ENCODE measurements around the gene MPEG1. TPM values are rescaled to one million over a fixed set of nuclear protein-coding genes. Genes with fewer than 3 reads are reported as not detected.

The MPEG1 gene
- total RNA-seq, 1 donor from 2014 or later, result not detected

- Mint-ChIP-seq H3K27me3 (ENCODE audit: low read depth) (no peaks in the 10 kb centered on the region), H3K4me1 (peaks cover 2% of the 10 kb centered on the region), H3K27ac (no peak overlapping the region), H3K4me3 (no peak overlapping the region), H3K36me3 (peaks cover 50% of the 10 kb centered on the region), H3K9me3 (no peaks in the 10 kb centered on the region)
- no peak for DNase-seq (ENCODE audit: low spot score in 2 of 2, unreplicated experiment in 2 of 2)
- no peak for TF ChIP-seq CTCF (IDR thresholded peaks at IDR 0.05; ENCODE audit: unreplicated experiment)
These were observed 12.9 kb downstream of the MPEG1 start for GRCh38 chr11:59199546-59200422.

DNA sequence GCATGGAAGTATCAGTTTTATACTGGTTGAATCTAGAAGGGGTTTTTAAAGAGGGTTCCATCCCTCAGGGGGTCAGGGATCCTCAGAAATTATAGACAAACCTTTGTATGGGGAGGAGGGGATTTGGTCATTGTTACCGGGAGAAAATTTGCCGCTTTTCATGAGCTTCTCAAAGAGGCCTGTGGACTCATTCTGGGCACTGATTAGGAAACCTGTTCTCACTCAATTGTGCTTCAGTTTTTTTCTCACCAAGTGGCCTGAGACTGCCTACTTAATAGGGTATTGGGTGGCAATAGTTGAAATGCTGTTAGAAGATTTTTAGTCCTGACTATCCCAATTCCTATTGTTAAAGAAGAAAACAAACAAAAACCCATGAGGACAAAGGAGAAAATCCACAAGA is 14.0 kb downstream of the MPEG1 start:
- H3K27ac Mint-ChIP-seq, result no peak overlapping the region
- peaks cover 2% of the 10 kb centered on the region for H3K4me1 Mint-ChIP-seq

DNA sequence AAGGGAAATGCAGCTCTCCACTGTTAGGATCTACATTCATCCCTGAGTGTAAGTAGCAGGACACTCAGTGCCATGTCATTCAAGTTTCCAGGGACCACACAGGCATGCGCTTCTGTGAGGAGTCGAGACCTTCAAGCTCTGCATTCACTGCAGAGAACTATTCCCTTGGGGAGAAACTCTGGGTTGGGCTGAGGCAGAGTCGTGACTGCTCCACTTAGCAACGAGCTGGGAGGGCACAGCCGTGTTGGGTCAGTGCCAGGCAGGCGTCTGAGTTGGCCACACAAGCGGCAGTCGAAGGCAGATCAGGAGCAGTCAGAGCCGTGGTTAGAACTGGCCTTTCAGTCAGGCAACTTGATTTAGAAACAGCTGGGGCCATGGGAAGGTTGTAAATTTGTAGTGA is 14.7 kb downstream of the MPEG1 start:
- Mint-ChIP-seq H3K27ac (no peak overlapping the region), H3K36me3 (peaks cover 59% of the 10 kb centered on the region), H3K9me3 (no peaks in the 10 kb centered on the region), H3K4me1 (peaks cover 2% of the 10 kb centered on the region), H3K27me3 (ENCODE audit: low read depth) (no peaks in the 10 kb centered on the region), H3K4me3 (no peak overlapping the region)
- TF ChIP-seq CTCF (IDR thresholded peaks at IDR 0.05; ENCODE audit: unreplicated experiment), result no peak
- no peak for DNase-seq (ENCODE audit: low spot score in 2 of 2, unreplicated experiment in 2 of 2)

More for the DNA sequence above, 14.0 kb downstream of the MPEG1 start:
- DNase-seq (ENCODE audit: low spot score in 2 of 2, unreplicated experiment in 2 of 2), result no peak
- TF ChIP-seq CTCF (IDR thresholded peaks at IDR 0.05; ENCODE audit: unreplicated experiment), result no peak
- Mint-ChIP-seq H3K9me3 (no peaks in the 10 kb centered on the region), H3K27me3 (ENCODE audit: low read depth) (no peaks in the 10 kb centered on the region), H3K4me3 (no peak overlapping the region), H3K36me3 (peaks cover 53% of the 10 kb centered on the region)

- Mint-ChIP-seq H3K27me3 (ENCODE audit: low read depth) (no peaks in the 10 kb centered on the region), H3K27ac (no peak overlapping the region), H3K9me3 (no peaks in the 10 kb centered on the region), H3K4me1 (peaks cover 2% of the 10 kb centered on the region), H3K4me3 (no peak overlapping the region), H3K36me3 (peaks cover 62% of the 10 kb centered on the region)
- TF ChIP-seq CTCF (IDR thresholded peaks at IDR 0.05; ENCODE audit: unreplicated experiment), result no peak
- DNase-seq (ENCODE audit: low spot score in 2 of 2, unreplicated experiment in 2 of 2), result no peak
These were observed 15.9 kb downstream of the MPEG1 start for GRCh38 chr11:59196777-59197176.

- Mint-ChIP-seq H3K9me3 (no peaks in the 10 kb centered on the region), H3K36me3 (peaks cover 67% of the 10 kb centered on the region), H3K4me1 (peaks cover 2% of the 10 kb centered on the region), H3K27me3 (ENCODE audit: low read depth) (no peaks in the 10 kb centered on the region), H3K27ac (no peak overlapping the region), H3K4me3 (no peak overlapping the region)
- no peak for TF ChIP-seq CTCF (IDR thresholded peaks at IDR 0.05; ENCODE audit: unreplicated experiment)
- no peak for DNase-seq (ENCODE audit: low spot score in 2 of 2, unreplicated experiment in 2 of 2)
These were observed 17.1 kb downstream of the MPEG1 start for GRCh38 chr11:59195586-59195985.

Measured in mesothelial cell of epicardium (in vitro differentiated cells).